Endothelial cell of umbilical vein (primary cell): Measurements from ENCODE around the gene CCDC57. TPM values are rescaled to one million over a fixed set of nuclear protein-coding genes. Genes with fewer than 3 reads are reported as not detected.

ENCODE experiments used
- BruUV-seq: library from RNA; stranded (reverse); fragments of 400-500 nt; replicated peaks from 2 replicates; lab custom pipeline; 2021; lab: Mats Ljungman, UMichigan
- CTCF ChIA-PET: fragments of 300-600, 350-600 bp; sonication (Branson Sonifier 250); formaldehyde crosslinking; loops from one replicate; lab custom pipeline; 2021; ENCODE audit warnings: antibody characterized with exemption, inconsistent platforms; lab: Charles Lee
- POLR2A ChIA-PET: fragments of 300-600, 350-600 bp; sonication (Branson Sonifier 250); formaldehyde crosslinking; loops from one replicate; lab custom pipeline; 2021; ENCODE audit warnings: antibody characterized with exemption, inconsistent platforms; lab: Charles Lee
- DNase-seq: peaks from one replicate; pipeline ENCODE4 v3.0.0-alpha.2; 2011; ENCODE audit warnings: low read depth, low spot score
- FAIRE-seq: peaks from 2 replicates; lab custom pipeline; 2011; peaks lifted over from hg19 to GRCh38; lab: Jason Lieb, UNC
- H2AFZ ChIP-seq: 2 replicates; pipeline ENCODE4 v1.6.0; 2012; ENCODE audit warnings: low read depth, low read length, control low read depth, inconsistent platforms
- H3K27ac ChIP-seq: 2 replicates; pipeline ENCODE4 v1.5.1; 2011; ENCODE audit warnings: low read depth, mild to moderate bottlenecking, control low read depth, low read length, moderate library complexity; ENCODE audit not compliant: insufficient read depth
- H3K27me3 ChIP-seq, 2 experiments: 2 replicates each; pipeline versions ENCODE4 v1.6.0 to v1.6.1; 2011; ENCODE audit warnings: low read length in 2 of 2, mixed read lengths in 1 of 2; ENCODE audit not compliant: control insufficient read depth in 2 of 2, insufficient read depth in 2 of 2
- H3K36me3 ChIP-seq, 2 experiments: 2 replicates in 1 of 2; 3 replicates in 1 of 2; pipeline ENCODE4 v1.5.1; 2011; ENCODE audit warnings: low read length in 2 of 2, mild to moderate bottlenecking in 1 of 2, moderate library complexity in 1 of 2; ENCODE audit not compliant: control insufficient read depth in 2 of 2, insufficient read depth in 2 of 2; ENCODE audit errors: extremely low read depth in 1 of 2
- H3K4me1 ChIP-seq: 3 replicates; pipeline ENCODE4 v1.5.1; 2011; ENCODE audit warnings: mild to moderate bottlenecking, low read length; ENCODE audit not compliant: control insufficient read depth, insufficient read depth; ENCODE audit errors: extremely low read depth
- H3K4me2 ChIP-seq: 2 replicates; pipeline ENCODE4 v1.6.1; 2011; ENCODE audit warnings: low read length, control low read depth, mixed read lengths; ENCODE audit not compliant: insufficient read depth
- H3K4me3 ChIP-seq, 3 experiments: fragments of 200-600 bp in 1 of 3; sonication (generic), shearing (Covaris generic) in 1 of 3; replicated peaks in 1 of 3; 2 replicates each; pipeline ENCODE4 v1.5.1; 2011 to 2016; ENCODE audit warnings: control low read depth in 3 of 3, low read length in 3 of 3, mild to moderate bottlenecking in 2 of 3, inconsistent platforms in 1 of 3, low read depth in 1 of 3, moderate library complexity in 1 of 3; ENCODE audit not compliant: insufficient read depth in 1 of 3
- H3K79me2 ChIP-seq: 2 replicates; pipeline ENCODE4 v1.6.0; 2012; ENCODE audit warnings: low read length, inconsistent platforms; ENCODE audit not compliant: control insufficient read depth, insufficient read depth
- H3K9ac ChIP-seq: replicated peaks from 2 replicates; pipeline ENCODE3; 2011; ENCODE audit warnings: low read length, control low read depth; ENCODE audit not compliant: insufficient read depth; ENCODE audit errors: extremely low read depth
- H3K9me1 ChIP-seq: replicated peaks from 3 replicates; pipeline ENCODE4 v1.6.0; 2011; ENCODE audit warnings: mild to moderate bottlenecking, low read length; ENCODE audit not compliant: control insufficient read depth, insufficient read depth; ENCODE audit errors: extremely low read depth
- H3K9me3 ChIP-seq: replicated peaks from 2 replicates; pipeline ENCODE4 v1.5.1; 2012; ENCODE audit warnings: low read length, inconsistent platforms; ENCODE audit not compliant: control insufficient read depth, insufficient read depth
- H4K20me1 ChIP-seq: replicated peaks from 2 replicates; pipeline ENCODE3; 2011; ENCODE audit warnings: mild to moderate bottlenecking, low read length; ENCODE audit not compliant: control insufficient read depth, insufficient read depth; ENCODE audit errors: extremely low read depth
- CTCF ChIP-seq, 2 donors: IDR thresholded peaks; 1 replicate in 1 of 2; 2 replicates in 1 of 2; pipeline ENCODE4 v1.5.1; 2011; ENCODE audit warnings: low read length in 2 of 2, mild to moderate bottlenecking in 2 of 2, moderate library complexity in 2 of 2, control low read depth in 1 of 2, inconsistent platforms in 1 of 2, low read depth in 1 of 2; ENCODE audit not compliant: insufficient read depth in 1 of 2; ENCODE audit errors: extremely low read depth in 1 of 2
- EZH2 ChIP-seq: IDR thresholded peaks from 2 replicates; pipeline ENCODE4 v1.6.1; 2012; ENCODE audit warnings: borderline replicate concordance, low read depth, mild to moderate bottlenecking, moderate library complexity, low read length, inconsistent platforms; ENCODE audit not compliant: severe bottlenecking
- FOS ChIP-seq: IDR thresholded peaks from 2 replicates; pipeline ENCODE4 v1.6.1; 2011; ENCODE audit warnings: mild to moderate bottlenecking, low read length, moderate library complexity, borderline replicate concordance; ENCODE audit not compliant: insufficient read depth
- GATA2 ChIP-seq: IDR thresholded peaks from 2 replicates; pipeline ENCODE4 v1.7.0; 2011; ENCODE audit warnings: low read depth, mild to moderate bottlenecking, moderate library complexity, mixed read lengths, low read length; ENCODE audit not compliant: insufficient read length, insufficient read depth
- JUN ChIP-seq: IDR thresholded peaks from 2 replicates; pipeline ENCODE4 v1.6.1; 2011; ENCODE audit warnings: borderline replicate concordance, low read depth; ENCODE audit not compliant: insufficient read length, insufficient read depth
- MYC ChIP-seq: IDR thresholded peaks from one replicate; pipeline ENCODE4 v1.6.1; 2011; ENCODE audit warnings: mild to moderate bottlenecking, low read depth, low read length
- POLR2A ChIP-seq: IDR thresholded peaks from 2 replicates; pipeline ENCODE4 v1.6.1; 2012; ENCODE audit warnings: low read depth, mild to moderate bottlenecking, control low read depth, low read length
- POLR2AphosphoS5 ChIP-seq: IDR thresholded peaks from 2 replicates; pipeline ENCODE4 v1.6.1; 2012; ENCODE audit warnings: low read depth, mild to moderate bottlenecking, control low read depth, low read length, moderate library complexity; ENCODE audit not compliant: insufficient read depth
- dilution Hi-C: fragments of 300-500 bp; cut with MboI; formaldehyde crosslinking; loops from one replicate; pipeline ENCODE4 v1.15.0; 2019; ENCODE audit warnings: low sequenced_read_pairs; ENCODE audit not compliant: extremely low pct_ligation_motif_present
- intact Hi-C: fragments of 100-400 bp; cut with micrococcal nuclease; formaldehyde crosslinking; loops from one replicate; pipeline ENCODE4 v1.10.0; 2022
- polyA plus RNA-seq, 4 experiments: library from polyadenylated mRNA; depleted of rRNA in 3 of 4; stranded (reverse) in 3 of 4; unstranded in 1 of 4; fragments of >200 nt; gene quantifications; 2 replicates each; pipeline versions ENCODE4 v1.2.1 to v1.2.3, GENCODE V29; 2011 to 2012; ENCODE audit warnings: missing spikeins in 1 of 4
- total RNA-seq: library from RNA; stranded (reverse); gene quantifications from 2 replicates; pipeline ENCODE4 v1.2.3, GENCODE V29; 2021
- TF ChIP-seq, protein P1 (sequence below): IDR thresholded peaks from 2 replicates; pipeline ENCODE4 v1.6.1; 2011; ENCODE audit not compliant: insufficient read depth, insufficient read length

The CCDC57 gene
- total and polyA plus RNA-seq, 2 donors (not counting 3 experiments of a cell fraction or from before 2014, with no cell fraction given) = 18.6 to 31.6 TPM

- POLR2A ChIA-PET = interaction anchor here (0.6 kb wide), 1 partner anchor 11 kb away, joined by 7 read pairs; no protein-coding TSS in a partner anchor
- no peaks in the 10 kb centered on the region for H3K27me3 ChIP-seq
- DNase-seq = no peak
- intact Hi-C loops (no loop called here), dilution Hi-C loops (no loop called here)
- no peaks in the 10 kb centered on the region for H3K9me1 ChIP-seq
- H2AFZ ChIP-seq = no peak overlapping the region
- no peak overlapping the region for H3K4me2 ChIP-seq
- no peaks in the 10 kb centered on the region for H3K36me3 ChIP-seq
- H3K4me3 ChIP-seq = no peak overlapping the region
- H3K9me3 ChIP-seq = no peaks in the 10 kb centered on the region
- H4K20me1 ChIP-seq = no peaks in the 10 kb centered on the region
- no peaks in the 10 kb centered on the region for H3K79me2 ChIP-seq
- H3K4me1 ChIP-seq = no peaks in the 10 kb centered on the region
- CTCF ChIA-PET = interaction anchor here (1.9 kb wide), 1 partner anchor 20 kb away, joined by 4 read pairs; no protein-coding TSS in a partner anchor
- FAIRE-seq = no peak
- H3K27ac ChIP-seq = no peak overlapping the region
- TF ChIP-seq FOS (no peak), GATA2 (no peak), CTCF (IDR thresholded peaks at IDR 0.05; ENCODE audit: extremely low read depth in 1 of 2, insufficient read depth in 1 of 2, low read depth in 1 of 2, low read length in 2 of 2) (no peak), EZH2 (no peak), POLR2A (no peak), MYC (no peak), JUN (no peak), POLR2AphosphoS5 (no peak)
- TF ChIP-seq, protein P1, sequence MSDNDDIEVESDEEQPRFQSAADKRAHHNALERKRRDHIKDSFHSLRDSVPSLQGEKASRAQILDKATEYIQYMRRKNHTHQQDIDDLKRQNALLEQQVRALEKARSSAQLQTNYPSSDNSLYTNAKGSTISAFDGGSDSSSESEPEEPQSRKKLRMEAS = no peak
- BruUV-seq = no TSS peak
- no peak overlapping the region for H3K9ac ChIP-seq
Measured at GRCh38 chr17:82121660-82122629, 90.7 kb downstream of the CCDC57 start.
